NCI-H510A (cell line): Measurements from ENCODE around the gene TMC5.

Source experiments
- DNase-seq: peaks from one replicate; lab custom pipeline; 2025; lab: John Stamatoyannopoulos, UW

TMC5 gene

DNA sequence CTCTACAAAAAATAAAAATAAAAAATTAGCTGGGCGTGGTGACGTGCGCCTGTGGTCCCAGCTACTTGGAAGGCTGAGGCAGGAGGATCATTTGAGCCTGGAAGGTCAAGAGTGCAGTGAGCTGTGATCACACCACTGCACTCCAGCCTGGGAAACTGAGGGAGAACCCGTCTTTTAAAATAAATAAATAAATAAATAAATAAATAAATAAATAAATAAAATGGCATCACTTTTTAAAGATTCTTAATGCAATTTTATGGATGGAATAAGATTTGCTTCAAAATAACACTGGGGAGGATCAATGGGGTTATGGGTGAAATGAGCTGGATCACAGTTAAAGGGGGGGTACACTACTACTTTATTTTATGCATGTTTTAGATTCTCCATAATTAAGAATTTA is 89.3 kb downstream of the TMC5 start:
- no peak for DNase-seq

DNA sequence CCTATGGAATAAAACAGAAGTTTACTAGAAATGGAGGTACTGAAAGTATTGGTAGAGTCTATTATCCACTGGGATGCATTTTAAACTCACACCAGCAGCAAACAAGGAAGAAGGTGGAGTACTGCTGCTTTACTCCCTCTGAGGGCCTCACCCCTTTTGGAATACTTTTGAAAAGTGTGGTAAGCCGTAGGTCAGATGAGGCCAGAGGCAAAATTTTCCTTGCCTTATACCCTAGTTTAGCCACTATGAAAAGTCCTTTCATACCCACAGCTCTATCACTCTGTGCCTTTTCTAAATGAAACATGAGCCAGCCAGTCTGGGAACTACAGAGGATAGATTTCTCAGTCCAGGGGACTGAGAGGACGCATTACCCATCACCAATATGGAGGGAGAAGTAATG is 90.2 kb downstream of the TMC5 start:
- DNase-seq, result no peak

GRCh38 chr16:19512297-19512696 is 94.6 kb downstream of the TMC5 start:
- DNase-seq, result no peak

GRCh38 chr16:19513377-19514053 is 95.8 kb downstream of the TMC5 start:
- no peak for DNase-seq

- no peak for DNase-seq
Measured at GRCh38 chr16:19515757-19516156, 98.1 kb downstream of the TMC5 start.

GRCh38 chr16:19517424-19518089 is 99.9 kb downstream of the TMC5 start:
- DNase-seq, result no peak

GRCh38 chr16:19518388-19518787 is 100.7 kb downstream of the TMC5 start:
- no peak for DNase-seq

- no peak for DNase-seq
Measured at GRCh38 chr16:19520861-19521331, 103.2 kb downstream of the TMC5 start.

- peak; percentile 95 for DNase-seq
Measured at GRCh38 chr16:19521471-19522396, 104.1 kb downstream of the TMC5 start, which contains the start of gene GDE1. TSS of gene GDE1 (minus strand) at chr16:19522098. CDS start at chr16:19521964, 134 bp downstream.

DNA sequence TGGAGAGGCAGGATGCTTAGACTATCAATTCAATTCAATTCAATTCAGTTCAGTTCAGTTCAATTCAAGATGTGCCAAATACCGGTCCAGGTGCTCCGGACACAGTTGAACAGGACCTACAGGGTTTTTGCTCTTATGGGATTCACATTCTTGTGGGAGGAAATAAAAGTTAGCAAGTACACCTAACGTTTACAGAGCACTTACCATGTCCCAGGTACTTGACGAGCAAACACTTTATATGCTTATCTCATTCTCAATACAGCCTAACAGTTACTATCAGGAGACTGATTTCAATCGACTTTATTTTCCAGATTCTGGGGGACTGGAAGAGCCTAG is 104.7 kb downstream of the TMC5 start:
- no peak for DNase-seq

DNA sequence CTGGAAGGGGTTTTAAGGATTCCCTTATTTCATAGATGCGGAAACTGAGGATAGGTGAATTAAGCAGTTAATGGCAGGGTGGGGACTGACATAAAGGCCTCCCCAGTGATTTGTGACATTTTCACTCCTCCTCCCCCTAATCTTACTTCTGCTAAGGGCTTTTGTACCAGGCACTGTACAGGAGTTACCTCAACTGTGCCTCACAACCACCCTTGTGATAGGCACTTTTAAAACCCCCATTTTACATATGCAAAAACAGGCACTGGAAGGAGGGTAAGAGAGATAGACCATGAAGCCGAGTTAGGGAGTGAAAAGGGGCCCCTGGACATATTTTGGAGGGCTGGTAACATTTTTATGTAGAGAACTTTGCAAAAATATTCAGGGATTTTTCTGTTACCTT is 105.1 kb downstream of the TMC5 start:
- no peak for DNase-seq

- no peak for DNase-seq
Measured at GRCh38 chr16:19523184-19523558, 105.5 kb downstream of the TMC5 start.

GRCh38 chr16:19523559-19524355 is 106.1 kb downstream of the TMC5 start, which contains the start of gene CCP110:
TSS of gene CCP110 (plus strand) at chr16:19523942. CDS start at chr16:19527882, 3,940 bp downstream.
- peak; percentile 99 for DNase-seq

- DNase-seq, result no peak
Measured at GRCh38 chr16:19524356-19524615, 106.6 kb downstream of the TMC5 start.

DNA sequence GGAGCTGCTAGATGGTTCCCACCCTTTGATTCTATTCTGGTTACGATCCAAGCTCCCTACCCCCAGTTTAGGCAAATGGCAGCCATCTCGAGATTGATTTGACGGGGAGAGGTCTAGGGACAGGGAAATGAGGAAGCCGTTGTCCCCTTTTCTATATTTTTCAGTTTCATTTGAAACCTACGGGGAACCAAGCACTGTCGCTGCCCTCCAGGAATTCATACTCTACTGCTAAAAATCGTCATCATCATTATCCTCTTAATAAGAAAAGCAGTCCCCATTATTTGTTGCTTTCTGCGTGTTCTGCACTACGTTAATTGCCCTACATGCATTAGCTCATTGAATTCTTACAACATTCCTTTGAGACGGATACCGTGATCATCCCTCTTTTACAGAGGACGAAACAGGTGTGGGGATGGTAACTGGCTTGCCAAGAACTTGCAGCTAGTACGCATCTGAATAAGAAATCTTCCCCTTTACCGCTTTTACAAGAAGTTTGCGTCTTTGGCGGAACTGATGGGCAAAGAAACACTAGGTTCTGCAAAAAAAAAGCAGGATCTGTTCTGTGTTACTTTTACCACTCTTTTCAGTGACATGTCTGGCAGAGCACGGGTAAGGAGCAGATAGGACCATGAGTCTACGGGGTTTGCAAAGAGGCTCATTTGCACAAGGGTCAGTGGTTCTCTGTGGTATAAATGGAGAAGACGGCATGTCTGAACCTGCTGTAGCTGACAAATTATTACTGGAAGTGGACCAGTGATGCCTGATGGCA is 107.1 kb downstream of the TMC5 start:
- no peak for DNase-seq

DNA sequence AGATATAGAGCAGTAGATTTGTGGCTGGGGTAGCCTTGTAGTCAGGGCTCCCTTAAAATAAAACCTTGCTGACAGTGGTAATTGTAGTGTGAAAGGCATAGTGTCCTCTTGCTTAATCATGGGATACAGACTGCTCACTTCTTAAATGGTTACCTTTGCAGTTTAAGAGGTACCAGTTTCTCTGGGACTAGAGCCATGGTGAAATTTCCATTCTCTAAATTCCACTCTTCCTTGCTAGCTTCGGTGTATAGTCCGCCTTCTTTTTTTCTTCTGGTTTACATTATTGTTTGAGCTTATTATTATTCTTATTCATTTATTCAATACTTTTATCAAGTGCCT is 107.7 kb downstream of the TMC5 start:
- no peak for DNase-seq

GRCh38 chr16:19527161-19527560 is 109.5 kb downstream of the TMC5 start:
- no peak for DNase-seq

- DNase-seq, result no peak
Measured at GRCh38 chr16:19528666-19529065, 111.0 kb downstream of the TMC5 start.

DNA sequence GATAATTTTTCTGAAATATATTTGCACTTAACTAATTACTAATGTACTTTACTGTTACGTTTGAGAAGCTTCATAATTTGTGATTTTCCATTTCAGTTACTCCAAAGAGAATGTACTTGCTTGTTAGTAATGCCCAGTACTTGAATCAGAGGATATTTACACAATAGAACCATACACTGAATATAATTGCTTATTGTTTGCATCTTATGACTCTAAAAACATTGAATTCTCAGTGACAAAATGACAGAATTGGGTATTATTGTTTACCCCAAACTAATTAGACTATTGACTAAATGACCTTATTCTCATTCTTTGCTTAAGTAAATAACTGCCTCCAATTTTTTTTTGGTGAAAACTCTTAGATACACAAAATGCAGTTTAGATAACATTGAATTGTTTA is 114.9 kb downstream of the TMC5 start:
- no peak for DNase-seq

- DNase-seq, result no peak
Measured at GRCh38 chr16:19540241-19540970, 122.7 kb downstream of the TMC5 start.
